ENCODE results near the gene NRF1. TPM values are rescaled to one million over a fixed set of nuclear protein-coding genes. Genes with fewer than 3 reads are reported as not detected.
"Not testable (repeated sequence)": the region's sequence is repeated elsewhere in the genome, so short reads cannot be mapped to it uniquely, and the experiment has no call there.

NRF1 gene
- polyA plus RNA-seq, 2 of the 4 experiments (the other 2 are of a cell fraction): 11.2 to 18.5 TPM

DNA sequence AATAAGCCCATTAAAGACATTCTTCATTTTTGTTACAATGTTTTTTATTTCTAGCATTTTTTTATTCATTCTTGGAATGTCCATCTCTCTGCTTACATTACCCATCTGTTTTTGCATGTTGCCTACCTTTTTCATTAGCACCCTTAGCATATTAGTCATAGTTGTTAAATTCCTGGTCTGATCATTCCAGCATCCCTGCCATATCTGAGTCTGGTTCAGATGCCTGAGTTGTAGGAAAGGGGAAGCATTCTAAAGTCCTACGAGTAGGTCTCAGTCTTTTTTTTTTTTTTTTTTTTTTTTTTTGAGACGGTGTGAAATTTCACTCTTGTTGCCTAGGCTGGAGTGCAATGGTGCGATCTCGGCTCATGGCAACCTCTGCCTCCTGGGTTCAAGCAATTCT lies 19.7 kb upstream of the NRF1 start:
- WGBS (ENCODE audit: missing lambda C conversion rate): 84% methylated on average over 4 of the region's 4 CpGs
- no peak for FAIRE-seq
- ATAC-seq: no peak
- Histone ChIP-seq H3K4me1 (peaks cover 45% of the 10 kb centered on the region), H3K4me2 (no peak overlapping the region), H3K27ac (no peak overlapping the region), H3K9me3 (no peaks in the 10 kb centered on the region), H3K4me3 (no peak overlapping the region)
- TF ChIP-seq PHF8 (IDR thresholded peaks at IDR 0.05; ENCODE audit: borderline replicate concordance, low read depth): no peak
- TF ChIP-seq RAD21 (conservative IDR thresholded peaks at IDR 0.05 in 1 of 2, IDR thresholded peaks at IDR 0.05 in 1 of 2): no peak
- ChIA-PET POLR2A (interaction anchor here (0.7 kb wide), 1 partner anchor 97 kb away, joined by 3 read pairs; no protein-coding TSS in a partner anchor), CTCF (interaction anchor here (1.5 kb wide), 1 partner anchor 52 kb away, joined by 3 read pairs; no protein-coding TSS in a partner anchor)
- DNase-seq (ENCODE audit: low read depth in 1 of 2, low spot score in 1 of 2): no peak

DNA sequence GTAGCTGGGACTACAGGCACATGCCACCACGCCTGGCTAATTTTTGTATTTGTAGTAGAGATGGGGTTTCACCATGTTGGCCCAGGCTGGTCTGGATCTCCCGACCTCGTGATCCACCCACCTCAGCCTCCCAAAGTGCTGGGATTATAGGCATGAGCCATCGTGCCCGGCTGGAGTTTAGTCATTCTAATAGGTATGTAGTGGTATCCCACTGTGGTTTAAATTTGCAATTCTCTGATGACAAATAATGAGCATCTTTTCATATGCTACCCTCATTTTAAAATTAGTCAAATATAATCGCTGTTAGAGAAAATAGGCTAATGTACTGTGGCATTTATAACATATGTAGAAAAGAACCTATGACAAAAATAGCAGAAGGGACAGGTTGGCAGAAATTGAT lies 15.1 kb upstream of the NRF1 start:
- H3K4me2 ChIP-seq; H3K27ac ChIP-seq; FAIRE-seq; ATAC-seq; H3K9me3 ChIP-seq; DNase-seq (ENCODE audit: low read depth in 1 of 2, low spot score in 1 of 2); H3K4me1 ChIP-seq; H3K4me3 ChIP-seq; POLR2A ChIA-PET: not testable (repeated sequence)
- CTCF ChIA-PET: interaction anchor here (1.1 to 3.5 kb wide), 4 partner anchors 8 to 45 kb away, joined by 3 to 13 read pairs (median 6); no protein-coding TSS in a partner anchor
- WGBS (ENCODE audit: missing lambda C conversion rate): 87% methylated on average over 6 of the region's 6 CpGs

DNA sequence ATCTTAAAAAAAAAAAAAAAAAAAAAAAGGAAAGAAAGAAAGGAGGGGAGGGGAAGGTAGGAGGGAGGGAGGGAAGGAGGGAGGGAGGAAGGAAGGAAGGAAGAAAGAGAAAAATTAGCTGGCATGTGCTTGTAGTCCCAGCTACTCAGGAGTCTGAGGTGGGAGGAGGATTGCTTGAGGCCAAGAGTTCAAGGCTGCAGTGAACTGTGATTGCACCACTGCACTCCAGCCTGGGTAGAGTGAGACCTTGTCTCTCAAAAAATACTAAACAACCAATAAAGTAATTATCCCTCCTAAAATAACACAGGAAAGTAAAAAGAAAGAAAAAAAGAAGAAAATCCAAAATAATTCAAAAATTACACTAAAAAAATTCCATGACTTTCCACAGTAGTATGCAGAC lies 13.8 kb upstream of the NRF1 start:
- FAIRE-seq (no peak), ATAC-seq (no peak), DNase-seq (ENCODE audit: low read depth in 1 of 2, low spot score in 1 of 2) (no peak)
- no peaks in the 10 kb centered on the region for H3K9me3 ChIP-seq
- ChIA-PET POLR2A (interaction anchor here (0.6 to 1.1 kb wide), 2 partner anchors 14 to 80 kb away, joined by 3 to 5 read pairs; partner anchors contain the start of gene NRF1), CTCF (interaction anchor here (1.1 to 2.0 kb wide), 3 partner anchors 11 to 37 kb away, joined by 4 read pairs; no protein-coding TSS in a partner anchor)
- H3K4me3 ChIP-seq: no peak overlapping the region
- no peak for TF ChIP-seq ZNF302 (CRISPR knock-in tag; IDR thresholded peaks at IDR 0.05)
- no peak for TF ChIP-seq KDM5A (IDR thresholded peaks at IDR 0.05)
- no peak for TF ChIP-seq RAD21 (conservative IDR thresholded peaks at IDR 0.05 in 1 of 2, IDR thresholded peaks at IDR 0.05 in 1 of 2)
- TF ChIP-seq CEBPB (IDR thresholded peaks at IDR 0.05): no peak
- no peak for TF ChIP-seq ZFP36 (IDR thresholded peaks at IDR 0.05; ENCODE audit: borderline replicate concordance, partially characterized antibody)
- no peak for TF ChIP-seq MAFK (IDR thresholded peaks at IDR 0.05; ENCODE audit: partially characterized antibody)
- TF ChIP-seq, protein P1, sequence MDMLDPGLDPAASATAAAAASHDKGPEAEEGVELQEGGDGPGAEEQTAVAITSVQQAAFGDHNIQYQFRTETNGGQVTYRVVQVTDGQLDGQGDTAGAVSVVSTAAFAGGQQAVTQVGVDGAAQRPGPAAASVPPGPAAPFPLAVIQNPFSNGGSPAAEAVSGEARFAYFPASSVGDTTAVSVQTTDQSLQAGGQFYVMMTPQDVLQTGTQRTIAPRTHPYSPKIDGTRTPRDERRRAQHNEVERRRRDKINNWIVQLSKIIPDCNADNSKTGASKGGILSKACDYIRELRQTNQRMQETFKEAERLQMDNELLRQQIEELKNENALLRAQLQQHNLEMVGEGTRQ (IDR thresholded peaks at IDR 0.05): no peak
- no peak for TF ChIP-seq POLR2AphosphoS2 (conservative IDR thresholded peaks at IDR 0.05; ENCODE audit: low read length)
- TF ChIP-seq GATA3 (IDR thresholded peaks at IDR 0.05; ENCODE audit: borderline replicate concordance): no peak
- TF ChIP-seq SREBF2 (IDR thresholded peaks at IDR 0.05): no peak
- no peak for TF ChIP-seq POLR2A (IDR thresholded peaks at IDR 0.05; ENCODE audit: low read length)
- TF ChIP-seq CHD2 (IDR thresholded peaks at IDR 0.05; ENCODE audit: low read length, partially characterized antibody): no peak
- no peak for TF ChIP-seq MAZ (IDR thresholded peaks at IDR 0.05; ENCODE audit: borderline replicate concordance, low read depth, low read length)
- TF ChIP-seq NR3C1 (IDR thresholded peaks at IDR 0.05): no peak
- TF ChIP-seq HOXB5 (CRISPR knock-in tag; IDR thresholded peaks at IDR 0.05): no peak
- no peak for TF ChIP-seq NFE2L2 (conservative IDR thresholded peaks at IDR 0.05; ENCODE audit: low read length)
- no peak for TF ChIP-seq KDM1A (IDR thresholded peaks at IDR 0.05; ENCODE audit: low read depth)
- no peak for TF ChIP-seq RFX5 (IDR thresholded peaks at IDR 0.05)
- no peak for TF ChIP-seq MYC (IDR thresholded peaks at IDR 0.05; ENCODE audit: borderline replicate concordance, low read length)
- TF ChIP-seq, protein P2, sequence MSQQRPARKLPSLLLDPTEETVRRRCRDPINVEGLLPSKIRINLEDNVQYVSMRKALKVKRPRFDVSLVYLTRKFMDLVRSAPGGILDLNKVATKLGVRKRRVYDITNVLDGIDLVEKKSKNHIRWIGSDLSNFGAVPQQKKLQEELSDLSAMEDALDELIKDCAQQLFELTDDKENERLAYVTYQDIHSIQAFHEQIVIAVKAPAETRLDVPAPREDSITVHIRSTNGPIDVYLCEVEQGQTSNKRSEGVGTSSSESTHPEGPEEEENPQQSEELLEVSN (IDR thresholded peaks at IDR 0.05; ENCODE audit: borderline replicate concordance, low read depth): no peak
- H3K27ac ChIP-seq: no peak overlapping the region
- peaks cover 9% of the 10 kb centered on the region; the same call in 2 of the 3 replicates for H3K4me1 ChIP-seq
- H3K4me2 ChIP-seq: no peak overlapping the region

DNA sequence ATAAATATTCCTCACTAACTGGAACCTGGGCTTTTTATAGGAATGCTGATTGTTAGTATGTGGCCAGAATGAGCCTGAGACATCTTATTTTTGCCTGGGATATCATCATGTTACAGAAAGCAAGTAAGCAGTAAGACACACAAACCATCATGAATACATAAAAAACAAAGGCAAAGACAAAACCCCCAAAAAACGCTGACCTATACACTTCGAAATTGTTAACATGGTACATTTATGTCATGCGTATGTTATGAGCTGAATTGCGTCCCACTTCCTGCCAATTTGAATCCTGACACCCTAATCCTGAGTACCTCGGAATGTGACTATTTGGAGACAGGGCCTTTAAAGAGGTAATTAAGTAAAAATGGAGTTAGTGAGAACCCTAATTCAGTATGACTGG lies 12.3 kb upstream of the NRF1 start:
- Histone ChIP-seq H3K27ac (no peak overlapping the region), H3K4me1 (peaks cover 9% of the 10 kb centered on the region; the same call in 2 of the 3 replicates), H3K9me3 (no peaks in the 10 kb centered on the region), H3K4me3 (no peak overlapping the region), H3K4me2 (no peak overlapping the region)
- WGBS (ENCODE audit: missing lambda C conversion rate): 73% methylated on average over 5 of the region's 5 CpGs
- no peak for DNase-seq (ENCODE audit: low read depth in 1 of 2, low spot score in 1 of 2)
- ChIA-PET CTCF (interaction anchor here (1.5 to 2.0 kb wide), 2 partner anchors 13 to 36 kb away, joined by 4 read pairs; no protein-coding TSS in a partner anchor), POLR2A (no interaction called here)
- ATAC-seq: no peak
- FAIRE-seq: no peak
- TF ChIP-seq POLR2AphosphoS2 (conservative IDR thresholded peaks at IDR 0.05; ENCODE audit: low read length) (no peak), MAFK (IDR thresholded peaks at IDR 0.05; ENCODE audit: partially characterized antibody) (peak; percentile 85), ZNF302 (CRISPR knock-in tag; IDR thresholded peaks at IDR 0.05) (no peak)

DNA sequence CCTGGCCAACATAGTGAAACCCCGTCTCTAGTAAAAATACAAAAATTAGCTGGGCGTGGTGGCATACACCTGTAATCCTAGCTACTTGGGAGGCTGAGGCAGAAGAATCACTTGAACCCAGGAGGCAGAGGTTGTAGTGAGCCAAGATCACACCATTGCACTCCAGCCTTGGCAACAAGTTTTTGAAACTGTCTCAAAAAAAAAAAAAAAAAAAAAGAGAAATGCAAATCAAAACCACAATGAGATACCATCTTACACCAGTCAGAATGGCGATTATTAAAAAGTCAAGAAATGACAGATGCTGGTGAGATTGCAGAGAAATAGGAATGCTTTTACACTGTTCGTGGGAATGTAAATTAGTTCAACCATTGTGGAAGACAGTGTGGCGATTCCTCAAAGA lies 7.9 kb upstream of the NRF1 start:
- H3K4me1 ChIP-seq; H3K4me3 ChIP-seq; H3K4me2 ChIP-seq; FAIRE-seq; ATAC-seq; H3K27ac ChIP-seq; DNase-seq (ENCODE audit: low read depth in 1 of 2, low spot score in 1 of 2); H3K9me3 ChIP-seq: not testable (repeated sequence)
- ChIA-PET CTCF (interaction anchor here (0.6 to 2.7 kb wide), 2 partner anchors 9 to 27 kb away, joined by 5 to 13 read pairs; no protein-coding TSS in a partner anchor), POLR2A (interaction anchor here (0.6 to 0.7 kb wide), 2 partner anchors 9 to 315 kb away, joined by 3 read pairs; no protein-coding TSS in a partner anchor)
- WGBS (ENCODE audit: missing lambda C conversion rate): 65% methylated on average over 5 of the region's 5 CpGs

DNA sequence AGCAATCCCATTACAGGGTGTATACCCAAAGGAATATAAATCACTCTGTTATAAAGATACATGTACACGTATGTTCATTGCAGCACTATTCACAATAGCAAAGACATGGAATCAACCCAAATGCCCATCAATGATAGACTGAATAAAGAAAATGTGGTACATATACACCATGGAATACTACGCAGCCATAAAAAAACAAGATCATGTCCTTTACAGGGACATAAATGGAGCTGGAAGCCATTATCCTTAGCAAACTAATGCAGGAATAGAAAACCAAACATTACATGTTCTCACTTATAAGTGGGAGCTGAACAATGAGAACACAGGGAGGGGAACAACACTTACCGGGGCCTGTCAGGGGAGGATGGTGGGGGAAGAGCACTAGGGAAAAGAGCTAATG lies 7.5 kb upstream of the NRF1 start:
- FAIRE-seq; H3K9me3 ChIP-seq; ATAC-seq; H3K4me2 ChIP-seq; POLR2A ChIA-PET; H3K4me3 ChIP-seq; H3K27ac ChIP-seq; H3K4me1 ChIP-seq; DNase-seq (ENCODE audit: low read depth in 1 of 2, low spot score in 1 of 2): not testable (repeated sequence)
- 89% methylated on average over 3 of the region's 3 CpGs for WGBS (ENCODE audit: missing lambda C conversion rate)
- CTCF ChIA-PET: interaction anchor here (0.6 to 2.7 kb wide), 3 partner anchors 9 to 236 kb away, joined by 5 to 13 read pairs (median 5); no protein-coding TSS in a partner anchor

Measured in A549 (cell line).